GM20431 (cell line): ENCODE data around the gene OR1I1.

Experiments used
- in situ Hi-C: fragments of 300-500 bp; cut with MseI, MboI; formaldehyde crosslinking; loops from one replicate; pipeline ENCODE4 v1.15.0; 2020; ENCODE audit warnings: low sequenced_read_pairs; ENCODE audit not compliant: unreplicated experiment

Gene OR1I1

DNA sequence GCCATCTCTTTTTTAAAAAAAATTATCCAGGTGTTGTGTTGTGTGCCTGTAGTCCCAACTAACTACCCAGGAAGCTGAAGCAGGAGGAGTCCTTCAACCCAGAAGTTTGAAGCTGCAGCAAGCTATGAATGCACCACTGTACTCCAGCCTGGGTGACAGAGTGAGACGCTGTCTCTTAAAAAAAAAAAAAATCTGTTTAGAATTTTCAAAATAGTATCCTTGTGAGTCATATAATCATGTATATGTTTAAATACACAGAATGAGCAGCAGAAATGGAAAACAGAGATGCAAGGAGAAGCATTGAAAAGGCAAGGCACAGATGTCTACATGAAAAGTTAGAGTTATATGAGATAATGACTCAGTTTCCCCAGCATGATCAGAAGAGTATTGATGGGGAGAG is 56.4 kb downstream of the OR1I1 start:
- in situ Hi-C loops: no loop called here

DNA sequence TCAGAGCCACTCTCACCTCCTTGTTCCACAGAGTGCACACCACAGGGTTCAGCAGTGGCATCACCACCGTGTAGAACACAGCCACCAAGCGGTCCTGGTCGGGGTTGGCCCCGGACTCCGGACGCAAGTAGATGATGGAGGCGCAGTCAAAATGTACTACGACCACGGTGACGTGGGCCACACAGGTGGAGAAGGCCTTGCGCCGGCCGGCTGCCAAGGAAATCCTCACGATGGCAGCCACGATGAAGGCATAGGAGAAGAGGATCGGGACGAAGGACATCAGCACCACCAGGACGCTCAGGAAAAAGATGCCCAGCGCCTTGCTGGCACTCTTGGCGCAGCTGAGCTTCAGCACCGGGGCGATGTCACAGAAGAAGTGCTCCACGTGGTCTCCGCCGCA is 59.1 kb downstream of the OR1I1 start:
- in situ Hi-C loops: no loop called here

DNA sequence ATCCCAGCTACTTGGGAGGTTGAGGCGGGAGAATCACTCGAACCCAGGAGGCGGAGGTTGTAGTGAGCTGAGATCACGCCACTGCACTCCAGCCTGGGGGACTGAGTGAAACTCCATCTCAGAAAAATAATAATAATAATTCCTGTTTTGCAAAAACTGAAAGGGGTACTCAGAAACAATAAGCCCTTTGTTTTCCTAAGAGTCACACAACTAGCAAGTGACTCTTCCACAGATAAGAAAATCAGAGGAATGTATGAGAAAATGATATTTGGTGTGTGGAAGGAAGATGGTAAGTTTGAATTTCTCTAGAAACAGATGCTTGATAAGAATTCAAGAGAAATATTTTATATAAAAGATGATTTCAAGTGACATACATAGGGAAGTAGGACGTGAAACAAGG is 60.3 kb downstream of the OR1I1 start:
- in situ Hi-C loops: no loop called here
